ENCODE results near the gene USH1C. TPM values are rescaled to one million over a fixed set of nuclear protein-coding genes. Genes with fewer than 3 reads are reported as not detected.

USH1C gene
- total RNA-seq, 1 experiment from 2014 or later = 78.0 TPM

DNA sequence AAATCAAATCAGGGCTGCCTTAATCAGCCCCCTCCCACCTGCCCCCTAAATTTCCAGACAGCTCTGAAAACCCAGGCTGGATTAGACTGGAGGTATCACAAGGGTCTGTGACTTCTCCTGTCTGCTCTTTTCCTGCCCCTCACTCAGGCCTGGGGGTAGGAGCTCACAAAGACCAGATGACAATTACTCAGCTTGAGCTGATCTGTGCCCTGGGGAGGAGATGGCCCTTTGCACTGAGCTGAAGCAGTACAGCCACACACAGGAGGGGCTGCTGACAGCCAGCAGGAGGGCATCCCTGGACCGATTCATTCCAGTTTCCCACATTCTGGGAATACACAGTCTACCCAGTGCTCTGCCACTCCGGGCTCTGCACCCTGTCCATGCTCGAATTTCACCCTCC is 71.7 kb downstream of the USH1C start:
- no peak for DNase-seq (ENCODE audit: low spot score)

DNA sequence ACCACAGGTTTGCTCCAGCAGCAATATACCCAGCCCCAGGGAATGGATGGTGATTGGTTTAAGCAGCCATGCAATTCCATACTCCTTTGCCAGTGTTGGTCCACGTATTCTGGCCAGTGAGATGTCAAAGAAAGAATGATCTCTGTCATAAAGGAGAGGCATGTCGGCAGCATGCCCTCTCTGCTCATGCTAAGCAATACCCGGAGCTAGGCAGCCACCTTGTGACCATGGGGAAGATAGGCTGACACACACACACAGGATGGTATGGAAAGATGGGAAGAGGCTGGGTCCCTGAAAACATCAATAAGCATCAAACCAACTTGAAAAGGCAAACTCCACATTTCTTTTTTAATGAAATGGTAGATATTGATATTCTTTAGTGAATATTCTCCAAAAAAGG is 72.7 kb downstream of the USH1C start:
- DNase-seq (ENCODE audit: low spot score) = peak; percentile 66

DNA sequence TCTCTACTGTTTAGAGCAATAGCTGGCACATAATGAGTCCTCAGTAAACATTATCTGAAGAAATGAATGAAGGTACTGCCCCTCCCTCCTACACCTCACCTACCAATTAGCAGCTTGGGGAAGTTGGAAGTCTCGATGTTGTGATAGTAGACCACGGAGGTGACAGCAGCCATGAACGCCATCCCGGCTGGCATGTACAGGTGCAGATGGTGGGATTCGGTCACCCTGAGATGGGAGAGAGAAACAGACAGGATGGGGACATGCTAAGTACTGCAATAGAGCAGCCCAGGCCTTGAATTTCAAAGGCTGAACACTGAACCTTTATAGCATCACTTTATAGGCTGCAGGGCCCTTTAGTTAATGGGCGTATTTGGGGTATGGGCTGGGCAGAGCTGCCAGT is 74.2 kb downstream of the USH1C start:
- DNase-seq (ENCODE audit: low spot score) = no peak

DNA sequence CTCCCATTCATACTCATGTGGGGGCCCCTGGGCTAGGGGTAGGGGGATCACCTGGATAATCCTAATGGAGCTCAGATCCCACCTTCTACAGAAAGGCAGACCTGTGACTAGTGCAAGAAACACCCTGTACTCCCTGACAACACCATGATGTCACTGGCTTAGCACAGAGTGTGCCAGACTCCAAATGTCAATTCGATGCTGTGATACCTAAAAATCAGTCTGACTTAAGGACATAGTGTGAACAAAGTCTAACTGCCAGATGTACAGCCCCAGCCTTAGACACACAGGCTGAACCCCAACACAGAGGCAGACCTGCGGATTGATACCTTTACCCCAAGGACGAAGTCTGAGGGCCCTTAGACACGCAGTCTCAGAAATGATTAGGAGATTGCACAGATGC is 76.1 kb downstream of the USH1C start:
- no peak for DNase-seq (ENCODE audit: low spot score)

GRCh38 chr11:17463546-17464174 is 80.6 kb downstream of the USH1C start:
- DNase-seq (ENCODE audit: low spot score) = no peak

DNA sequence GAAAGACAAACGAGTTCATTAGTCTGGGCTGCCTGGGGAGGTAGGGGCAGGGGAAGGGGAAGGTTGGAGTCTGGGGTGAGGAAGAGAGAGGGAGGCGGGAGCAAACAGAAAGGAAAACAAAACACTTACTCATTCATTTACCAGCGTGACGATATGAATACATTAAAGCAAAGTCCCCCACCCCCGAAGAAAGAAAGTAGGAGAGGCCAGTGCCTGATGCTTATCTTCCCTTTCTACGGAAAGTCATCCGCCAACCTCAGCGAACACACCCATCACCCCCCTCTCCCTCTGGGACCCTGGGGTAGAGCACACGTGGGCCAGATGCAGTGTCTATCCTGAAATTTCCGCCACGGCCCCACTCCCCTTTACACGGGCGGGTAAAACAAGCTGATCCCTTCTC is 81.3 kb downstream of the USH1C start:
- no peak for DNase-seq (ENCODE audit: low spot score)

DNA sequence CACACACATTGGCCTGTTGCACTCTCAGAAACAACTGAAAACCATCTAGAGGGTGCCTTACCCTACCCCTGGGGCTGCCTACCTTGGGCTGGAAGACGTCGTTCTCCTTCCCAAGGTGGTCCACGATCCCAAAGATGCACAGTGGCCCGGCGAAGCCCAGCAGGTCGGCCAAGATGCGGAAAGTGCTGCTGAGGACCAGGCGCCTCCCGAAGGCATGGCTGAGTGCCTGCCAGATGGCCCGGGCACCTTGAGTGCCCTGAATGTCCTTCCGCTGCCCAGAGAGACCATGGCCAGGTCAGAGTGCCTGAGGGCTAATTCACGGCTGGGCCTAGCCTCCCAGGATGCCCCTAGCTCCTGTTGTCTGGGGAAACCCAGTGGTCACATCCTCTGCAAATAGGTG is 83.8 kb downstream of the USH1C start:
- DNase-seq (ENCODE audit: low spot score) = no peak

DNA sequence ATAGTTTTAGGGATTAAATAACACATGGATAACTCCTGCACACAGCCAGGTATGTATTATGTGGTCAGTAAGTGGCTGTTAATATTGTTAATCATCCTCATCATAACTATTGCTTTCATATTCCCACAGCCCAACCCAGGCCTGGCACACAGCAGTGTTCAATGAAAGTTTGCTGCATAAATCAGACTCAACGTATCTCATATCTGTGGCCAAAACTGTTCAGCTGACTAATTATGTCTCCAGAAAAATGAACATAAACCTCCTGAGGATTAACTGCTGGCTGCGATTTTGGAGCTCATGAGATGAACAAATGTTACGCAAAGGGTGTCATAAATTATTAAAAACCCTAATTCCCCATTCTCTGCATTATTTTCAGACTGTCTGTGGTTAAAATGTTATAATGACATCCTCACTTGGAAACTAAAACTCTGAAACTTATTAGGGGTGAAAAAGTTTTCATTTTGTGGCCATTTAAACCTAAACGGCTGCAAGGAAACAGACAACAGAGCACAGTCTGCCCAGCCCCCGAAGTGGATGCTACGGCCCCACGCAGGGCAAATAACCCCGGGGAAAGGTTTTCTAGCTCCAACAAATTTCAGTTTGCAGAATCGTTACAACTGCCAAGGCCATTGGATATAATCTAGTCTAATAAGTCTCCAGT is 84.8 kb downstream of the USH1C start:
- DNase-seq (ENCODE audit: low spot score) = no peak

DNA sequence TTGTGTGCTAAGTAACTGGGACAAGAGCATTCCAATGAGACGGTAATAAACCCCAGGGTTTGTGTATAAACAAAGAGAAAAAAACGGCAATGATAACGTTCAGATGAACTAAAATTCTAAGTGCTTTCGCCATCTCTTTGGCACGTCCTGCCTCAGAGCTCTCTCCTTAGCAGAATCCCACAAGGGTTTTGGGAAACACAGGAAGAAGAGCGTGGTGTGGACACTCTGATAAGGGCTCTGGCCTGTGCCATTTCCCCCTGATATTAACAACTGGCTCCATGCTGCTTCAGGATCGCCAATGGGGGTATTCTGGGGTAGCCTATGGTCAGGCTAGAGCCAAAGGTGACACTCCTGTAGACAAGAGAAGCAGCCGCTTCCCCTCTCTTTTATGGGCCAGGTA is 85.9 kb downstream of the USH1C start:
- DNase-seq (ENCODE audit: low spot score) = no peak

- DNase-seq (ENCODE audit: low spot score) = no peak
Measured at GRCh38 chr11:17457396-17458173, 86.6 kb downstream of the USH1C start.

GRCh38 chr11:17452668-17453067 is 91.5 kb downstream of the USH1C start:
- DNase-seq (ENCODE audit: low spot score) = no peak

DNA sequence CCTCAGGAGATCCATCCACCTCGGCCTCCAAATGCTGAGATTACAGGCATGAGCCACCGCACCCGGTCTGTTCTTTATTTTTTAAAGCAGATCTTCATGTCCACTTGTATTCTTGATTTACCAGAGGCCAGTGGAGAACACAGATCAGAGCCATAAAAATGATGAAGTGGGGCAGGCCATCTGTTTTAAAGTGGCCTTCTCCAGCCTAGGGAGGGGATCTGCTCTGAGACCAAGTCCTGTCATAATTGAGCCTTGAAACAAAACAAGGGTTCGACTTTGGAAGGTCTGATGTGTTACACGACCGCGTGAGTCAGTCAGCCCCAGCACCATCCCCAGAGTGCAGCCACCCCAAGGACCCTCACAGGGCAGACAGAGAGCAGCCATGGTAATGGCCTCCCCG is 95.1 kb downstream of the USH1C start:
- no peak for DNase-seq (ENCODE audit: low spot score)

DNA sequence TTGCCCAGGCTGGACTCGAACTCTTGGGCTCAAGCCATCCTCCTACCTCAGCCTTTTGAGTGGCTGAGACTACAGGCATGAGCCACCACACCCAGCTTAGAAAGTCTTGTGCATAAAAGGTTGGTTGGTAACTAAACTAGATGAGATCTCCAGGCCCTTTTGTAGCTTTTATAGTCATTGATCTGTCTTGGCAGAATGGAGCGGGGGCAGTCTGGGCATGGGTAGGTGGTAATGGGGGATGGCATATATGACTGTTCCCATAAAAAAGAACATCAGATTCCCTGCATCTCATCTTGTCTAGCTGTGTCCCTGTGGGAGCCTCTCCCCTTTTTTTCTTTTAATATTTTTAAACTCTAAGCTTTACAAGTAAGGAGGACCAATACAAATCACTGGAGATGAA is 97.7 kb downstream of the USH1C start:
- DNase-seq (ENCODE audit: low spot score) = no peak

DNA sequence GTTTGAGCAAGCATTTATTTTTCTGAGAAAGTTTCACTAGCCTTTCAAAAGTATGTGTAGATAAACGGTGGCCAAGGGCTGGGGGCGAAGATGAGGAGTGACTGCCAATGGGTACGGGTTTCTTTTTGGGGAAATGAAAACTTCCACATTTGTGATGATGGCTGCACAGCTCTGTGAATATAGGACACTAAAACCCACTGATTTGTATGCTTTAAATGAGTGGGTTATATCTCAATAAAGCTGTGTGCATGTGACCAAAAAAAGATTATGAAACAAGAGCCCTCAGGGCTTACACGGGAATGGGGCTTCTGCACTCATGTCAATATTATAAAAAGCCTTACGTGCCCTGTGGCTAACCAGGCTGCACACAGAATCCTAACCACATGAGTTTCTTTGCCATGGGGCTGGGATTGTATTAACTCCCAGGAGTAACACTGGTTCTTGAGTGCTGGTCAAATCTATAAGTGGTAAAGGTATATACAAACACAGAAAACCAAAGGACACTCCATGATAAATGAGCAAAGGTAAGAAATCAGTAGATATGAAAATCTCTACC is 98.9 kb downstream of the USH1C start:
- DNase-seq (ENCODE audit: low spot score) = no peak

DNA sequence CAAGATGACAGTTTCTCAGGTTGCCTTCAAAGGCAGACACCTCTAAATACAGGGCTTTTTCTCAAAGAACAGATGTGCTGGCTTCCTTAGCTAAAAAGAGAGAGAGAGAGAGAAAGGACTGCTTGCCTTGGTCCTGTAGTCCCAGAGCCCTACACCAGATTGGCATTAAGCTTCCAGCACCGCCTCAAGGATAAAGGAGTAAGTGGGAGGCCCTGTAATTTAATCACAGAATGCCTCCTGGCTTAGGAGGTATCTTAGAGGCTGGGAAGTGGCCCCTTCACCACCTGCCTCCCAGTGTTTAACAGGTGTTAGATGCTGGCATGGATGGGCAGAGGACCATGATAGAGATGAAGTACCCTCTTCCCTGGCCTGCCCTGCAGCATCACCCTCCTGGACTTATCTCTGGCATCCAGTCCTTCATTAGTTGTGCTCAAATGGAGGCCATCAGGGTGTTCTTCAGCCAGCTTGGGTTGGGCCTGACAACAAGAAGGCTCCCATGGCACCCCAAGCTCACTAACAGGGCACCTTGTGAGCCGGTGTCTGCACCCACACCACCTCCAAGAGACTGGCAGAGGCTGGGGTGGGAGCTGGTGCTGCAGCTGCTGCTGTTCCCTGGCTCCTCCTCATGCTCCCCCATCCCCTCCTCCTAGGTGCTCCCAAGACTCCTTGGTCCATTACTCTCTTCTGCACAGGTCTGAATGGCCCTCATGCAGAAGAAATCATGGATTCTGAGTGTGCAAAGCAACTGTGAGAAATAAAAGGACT is 100.1 kb downstream of the USH1C start:
- no peak for DNase-seq (ENCODE audit: low spot score)

Other genes with a start within 250 kb of the USH1C start
- gene NCR3LG1, start 192.6 kb downstream of the USH1C start, total RNA-seq (2014; rRNA removed; shearing (Covaris generic)) = 12.7 and 14.6 TPM in 2 replicates
- 2.1 and 6.6 TPM in 2 replicates for gene KCNJ11, start 155.8 kb downstream of the USH1C start, total RNA-seq (2014; rRNA removed; shearing (Covaris generic))
- gene ABCC8, start 67.6 kb downstream of the USH1C start, total RNA-seq (2014; rRNA removed; shearing (Covaris generic)) = 0.08 and 0.52 TPM in 2 replicates
- gene OTOG, start 2.8 kb upstream of the USH1C start, total RNA-seq (2014; rRNA removed; shearing (Covaris generic)) = not detected in 2 replicates
- not detected in 2 replicates for gene MYOD1, start 175.2 kb upstream of the USH1C start, total RNA-seq (2014; rRNA removed; shearing (Covaris generic))
- gene KCNC1, start 190.4 kb upstream of the USH1C start, total RNA-seq (2014; rRNA removed; shearing (Covaris generic)) = not detected in 2 replicates